Suprapubic skin (tissue), 3 donors: ENCODE results near the gene SLC29A3.

Experiments used
- POLR2A ChIP-seq, 2 donors: fragments of 450-650 bp; IDR thresholded peaks; one replicate each; pipeline ENCODE4 v1.6.1; 2017; ENCODE audit warnings: antibody characterized with exemption in 2 of 2, mild to moderate bottlenecking in 2 of 2, moderate library complexity in 2 of 2
- TF ChIP-seq, protein P1 (sequence below), 2 donors: fragments of 200-600 bp in 1 of 2; fragments of 450-650 bp in 1 of 2; sonication (generic) in 1 of 2; IDR thresholded peaks; one replicate each; pipeline ENCODE4 v1.5.1; 2016 to 2019; ENCODE audit warnings: antibody characterized with exemption in 2 of 2, mild to moderate bottlenecking in 1 of 2, moderate library complexity in 1 of 2

DNA sequence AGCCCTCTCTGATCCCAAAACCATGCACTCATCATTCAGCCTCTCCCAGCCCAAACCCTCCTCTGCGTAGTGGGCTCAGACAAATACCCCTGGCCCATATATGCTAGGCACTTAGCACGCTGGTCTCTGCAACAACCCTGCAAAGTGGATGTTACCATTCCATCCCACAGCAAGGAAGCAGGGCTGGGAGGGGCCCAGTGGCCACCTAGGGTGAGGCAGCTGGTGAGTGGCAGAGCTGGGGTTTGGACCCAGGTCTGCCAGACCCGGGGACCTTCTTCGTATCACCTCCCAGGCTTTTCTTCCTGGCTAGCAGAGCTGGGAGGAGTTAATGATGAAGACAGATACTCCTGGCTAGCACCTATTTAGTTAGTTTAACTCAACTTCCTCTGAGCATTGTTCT lies 33.1 kb upstream of the SLC29A3 start:
- TF ChIP-seq, protein P1, sequence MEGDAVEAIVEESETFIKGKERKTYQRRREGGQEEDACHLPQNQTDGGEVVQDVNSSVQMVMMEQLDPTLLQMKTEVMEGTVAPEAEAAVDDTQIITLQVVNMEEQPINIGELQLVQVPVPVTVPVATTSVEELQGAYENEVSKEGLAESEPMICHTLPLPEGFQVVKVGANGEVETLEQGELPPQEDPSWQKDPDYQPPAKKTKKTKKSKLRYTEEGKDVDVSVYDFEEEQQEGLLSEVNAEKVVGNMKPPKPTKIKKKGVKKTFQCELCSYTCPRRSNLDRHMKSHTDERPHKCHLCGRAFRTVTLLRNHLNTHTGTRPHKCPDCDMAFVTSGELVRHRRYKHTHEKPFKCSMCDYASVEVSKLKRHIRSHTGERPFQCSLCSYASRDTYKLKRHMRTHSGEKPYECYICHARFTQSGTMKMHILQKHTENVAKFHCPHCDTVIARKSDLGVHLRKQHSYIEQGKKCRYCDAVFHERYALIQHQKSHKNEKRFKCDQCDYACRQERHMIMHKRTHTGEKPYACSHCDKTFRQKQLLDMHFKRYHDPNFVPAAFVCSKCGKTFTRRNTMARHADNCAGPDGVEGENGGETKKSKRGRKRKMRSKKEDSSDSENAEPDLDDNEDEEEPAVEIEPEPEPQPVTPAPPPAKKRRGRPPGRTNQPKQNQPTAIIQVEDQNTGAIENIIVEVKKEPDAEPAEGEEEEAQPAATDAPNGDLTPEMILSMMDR (IDR thresholded peaks at IDR 0.05) = no peak
- no peak for TF ChIP-seq POLR2A (IDR thresholded peaks at IDR 0.05)
